ENCODE results near the gene HIP1. TPM values are rescaled to one million over a fixed set of nuclear protein-coding genes. Genes with fewer than 3 reads are reported as not detected.
"Not testable (repeated sequence)": the region's sequence is repeated elsewhere in the genome, so short reads cannot be mapped to it uniquely, and the experiment has no call there.

Gene HIP1
- total and polyA plus RNA-seq, 12 donors = 7.0 to 32.4 (median 23.4) TPM

GRCh38 chr7:75687246-75688088 lies 51.3 kb downstream of the HIP1 start:
- Histone ChIP-seq H3K27me3 (no peaks in the 10 kb centered on the region), H3K4me1 (peaks cover 0 to 14% (median 10%) of the 10 kb centered on the region in 9 donors), H3K4me3 (no peak overlapping the region), H3K9me3 (no peaks in the 10 kb centered on the region), H3K36me3 (no peaks in the 10 kb centered on the region), H3K27ac (no peak overlapping the region)
- DNase-seq (no peak), ATAC-seq (no peak)
- TF ChIP-seq CTCF (IDR thresholded peaks at IDR 0.05) = no peak
- 93 to 96% methylated on average over 12 of the region's 12 CpGs for WGBS, 2 donors
- intact Hi-C loops (cut with DNase I) = no loop called here

- no peak for TF ChIP-seq CTCF (IDR thresholded peaks at IDR 0.05)
- Histone ChIP-seq H3K9me3 (no peaks in the 10 kb centered on the region), H3K36me3 (no peaks in the 10 kb centered on the region), H3K4me3 (no peak overlapping the region), H3K4me1 (peaks cover 0 to 14% (median 10%) of the 10 kb centered on the region in 9 donors), H3K27me3 (no peaks in the 10 kb centered on the region), H3K27ac (no peak overlapping the region)
- intact Hi-C loops (cut with DNase I) = no loop called here
- DNase-seq (no peak), ATAC-seq (no peak)
These were observed 52.2 kb downstream of the HIP1 start for GRCh38 chr7:75686551-75686950.

- not testable (repeated sequence) for H3K4me3 ChIP-seq, DNase-seq, H3K27me3 ChIP-seq, H3K9me3 ChIP-seq, H3K27ac ChIP-seq, H3K4me1 ChIP-seq, H3K36me3 ChIP-seq, ATAC-seq
- 80 to 81% methylated on average over 6 of the region's 6 CpGs for WGBS, 2 donors
- intact Hi-C loops (cut with DNase I) = loop anchor here in 1 of 10 donors (5.0 kb wide), 1 partner anchor 655 kb away; no protein-coding TSS in a partner anchor
These were observed 56.7 kb downstream of the HIP1 start for GRCh38 chr7:75682052-75682451.

- ATAC-seq (no peak), DNase-seq (no peak)
- H3K36me3 ChIP-seq = no peaks in the 10 kb centered on the region
- no peak for TF ChIP-seq CTCF (IDR thresholded peaks at IDR 0.05)
- intact Hi-C loops (cut with DNase I) = no loop called here
- WGBS, 2 donors = 93 to 97% methylated on average over 3 of the region's 3 CpGs
- H3K27me3 ChIP-seq = no peaks in the 10 kb centered on the region
- H3K4me3 ChIP-seq = no peak overlapping the region
- H3K4me1 ChIP-seq = peaks cover 0 to 3% (median 0%) of the 10 kb centered on the region in 9 donors
- H3K9me3 ChIP-seq = peaks cover 0 to 14% (median 8%) of the 10 kb centered on the region in 11 donors
- no peak overlapping the region for H3K27ac ChIP-seq
These were observed 59.7 kb downstream of the HIP1 start for GRCh38 chr7:75679060-75679459.

GRCh38 chr7:75669579-75669978 lies 69.2 kb downstream of the HIP1 start:
- TF ChIP-seq CTCF (IDR thresholded peaks at IDR 0.05) = no peak
- H3K36me3 ChIP-seq = no peaks in the 10 kb centered on the region
- H3K27me3 ChIP-seq = no peaks in the 10 kb centered on the region
- no peak for DNase-seq
- no peak overlapping the region for H3K4me3 ChIP-seq
- no peak overlapping the region for H3K27ac ChIP-seq
- H3K9me3 ChIP-seq = peaks cover 0 to under 1% (median 0%) of the 10 kb centered on the region in 11 donors
- 70 to 71% methylated on average over 4 of the region's 4 CpGs for WGBS, 2 donors
- ATAC-seq = no peak
- peaks cover 0 to 17% (median 11%) of the 10 kb centered on the region in 9 donors for H3K4me1 ChIP-seq
- intact Hi-C loops (cut with DNase I) = loop anchor here in 1 of 10 donors (5.0 kb wide), 1 partner anchor 68 kb away; the partner anchor contains the start of gene HIP1
